ENCODE results near the gene RWDD1. TPM values are rescaled to one million over a fixed set of nuclear protein-coding genes. Genes with fewer than 3 reads are reported as not detected.
A peak's percentile ranks its signal among the peaks of the same experiment; 100 is the strongest.
"Not testable (repeated sequence)": the region's sequence is repeated elsewhere in the genome, so short reads cannot be mapped to it uniquely, and the experiment has no call there.

Gene RWDD1
- total RNA-seq, 3 donors from 2014 or later: 53.6 to 58.6 (median 57.6) TPM

DNA sequence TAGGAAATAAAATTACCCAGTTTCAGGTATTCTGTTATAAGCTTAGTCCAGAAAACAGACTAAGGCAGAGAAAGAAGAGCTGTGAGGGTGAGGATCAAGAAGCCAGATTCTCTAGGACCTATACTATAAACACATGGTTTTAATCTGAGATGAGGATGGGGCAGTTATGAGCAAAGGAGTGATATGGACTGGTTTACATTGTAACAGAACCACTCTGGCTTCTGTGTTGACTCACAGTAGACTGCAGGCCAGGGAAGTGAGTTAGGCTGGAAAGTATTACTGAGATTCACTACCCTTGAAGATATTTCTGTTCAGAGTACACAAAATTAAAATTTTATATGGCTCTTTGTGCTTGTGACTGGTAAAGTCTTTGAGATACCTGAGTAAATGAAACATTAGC, 3.2 kb upstream of the RWDD1 start:
- Mint-ChIP-seq H3K36me3 (ENCODE audit: insufficient read depth) (no peaks in the 10 kb centered on the region), H3K9me3 (no peaks in the 10 kb centered on the region), H3K4me3 (no peak overlapping the region), H3K27me3 (ENCODE audit: low read depth) (peaks cover 17% of the 10 kb centered on the region), H3K4me1 (ENCODE audit: low read depth) (peaks cover 29% of the 10 kb centered on the region)
- no peak for DNase-seq
- no peak for ATAC-seq

DNA sequence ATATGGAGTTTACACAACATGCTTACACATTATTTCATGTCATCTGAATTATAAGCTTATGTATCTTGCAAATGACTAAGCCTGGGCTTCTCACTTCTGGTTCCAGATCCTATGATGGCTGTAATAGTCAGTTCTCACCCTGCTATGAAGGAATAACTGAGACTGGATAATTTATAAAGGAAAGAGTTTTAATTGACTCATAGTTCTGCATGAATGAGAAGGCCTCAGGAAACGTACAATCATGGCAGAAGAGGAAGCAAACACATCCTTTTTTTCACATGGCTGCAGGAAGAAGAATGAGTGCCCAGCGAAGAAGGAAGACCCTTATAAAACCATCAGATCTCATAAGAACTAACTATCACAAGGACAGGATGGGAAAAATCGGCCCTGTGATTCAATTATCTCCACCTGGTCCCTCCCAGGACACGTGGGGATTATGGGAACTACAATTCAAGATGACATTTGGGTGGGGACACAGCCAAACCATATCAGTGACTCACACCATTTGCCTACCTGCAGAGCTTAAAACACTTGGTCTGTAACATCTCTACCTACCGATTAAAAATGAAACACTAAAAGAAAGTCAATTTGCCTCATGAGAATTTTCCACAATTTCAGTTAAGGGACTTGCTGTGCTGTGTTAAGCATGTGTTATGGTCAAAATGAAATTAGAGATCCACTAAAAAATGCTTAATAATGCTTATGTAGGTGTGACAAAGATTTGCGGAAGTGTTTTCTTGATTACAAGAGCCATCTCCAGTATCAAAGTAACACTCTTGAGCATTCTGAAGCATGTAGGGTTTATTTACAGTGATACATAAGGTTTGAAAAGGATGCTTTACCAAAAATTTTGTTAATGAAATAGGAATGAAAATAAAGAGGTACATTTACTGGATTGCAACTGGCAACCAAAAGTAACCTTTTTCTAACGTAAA, 2.2 kb upstream of the RWDD1 start:
- Mint-ChIP-seq H3K4me3 (peak overlapping the region; percentile 96), H3K9me3 (no peaks in the 10 kb centered on the region), H3K27me3 (ENCODE audit: low read depth) (peaks cover 10% of the 10 kb centered on the region), H3K36me3 (ENCODE audit: insufficient read depth) (peaks cover 4% of the 10 kb centered on the region), H3K4me1 (ENCODE audit: low read depth) (peaks cover 39% of the 10 kb centered on the region)
- ATAC-seq (no peak), DNase-seq (no peak)

DNA sequence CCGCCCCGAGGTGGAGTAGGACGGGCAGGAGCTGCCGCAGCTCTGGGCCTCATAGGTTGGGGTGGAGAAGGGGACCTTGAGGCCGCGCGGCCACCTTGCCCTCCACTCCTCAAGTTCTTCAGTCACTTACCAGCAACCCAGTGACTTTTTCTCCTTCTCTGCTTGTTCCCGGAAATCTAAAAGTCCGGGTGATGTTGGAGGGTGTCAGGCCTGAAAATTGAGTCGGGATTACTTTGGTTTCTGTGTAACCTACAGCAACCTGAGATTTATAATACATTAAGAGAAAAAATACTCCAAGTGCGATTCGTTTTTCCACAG, 338 bp downstream of the RWDD1 start:
- Mint-ChIP-seq H3K4me1 (ENCODE audit: low read depth) (peaks cover 49% of the 10 kb centered on the region), H3K36me3 (ENCODE audit: insufficient read depth) (peaks cover 20% of the 10 kb centered on the region), H3K27me3 (ENCODE audit: low read depth) (no peaks in the 10 kb centered on the region), H3K9me3 (no peaks in the 10 kb centered on the region), H3K4me3 (peak overlapping the region; percentile 96)
- DNase-seq: no peak
- no peak for ATAC-seq

DNA sequence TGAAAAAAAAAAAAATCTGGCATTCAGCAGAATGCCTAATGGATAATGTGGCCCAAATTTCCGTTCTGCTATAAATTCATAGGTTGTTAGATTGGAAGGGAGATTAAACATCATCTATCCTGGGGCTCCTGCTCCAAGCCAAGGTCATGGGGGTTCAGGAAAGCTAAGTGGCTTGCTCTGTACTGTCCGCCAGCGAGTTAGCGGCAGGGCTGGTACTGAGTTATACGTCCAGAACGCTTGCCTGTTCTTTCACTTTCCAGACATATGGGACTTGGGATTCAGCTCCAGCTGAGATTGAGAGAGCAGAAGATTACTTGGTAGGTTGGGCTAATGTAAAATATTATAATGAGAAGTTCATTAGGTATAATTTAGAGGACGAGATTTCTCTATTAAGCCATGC, 858 bp downstream of the RWDD1 start:
- DNase-seq (no peak), ATAC-seq (no peak)
- peaks cover 21% of the 10 kb centered on the region for H3K36me3 Mint-ChIP-seq (ENCODE audit: insufficient read depth)
- no peaks in the 10 kb centered on the region for H3K9me3 Mint-ChIP-seq
- peaks cover 52% of the 10 kb centered on the region for H3K4me1 Mint-ChIP-seq (ENCODE audit: low read depth)
- H3K4me3 Mint-ChIP-seq: peak overlapping the region; percentile 96
- no peaks in the 10 kb centered on the region for H3K27me3 Mint-ChIP-seq (ENCODE audit: low read depth)

DNA sequence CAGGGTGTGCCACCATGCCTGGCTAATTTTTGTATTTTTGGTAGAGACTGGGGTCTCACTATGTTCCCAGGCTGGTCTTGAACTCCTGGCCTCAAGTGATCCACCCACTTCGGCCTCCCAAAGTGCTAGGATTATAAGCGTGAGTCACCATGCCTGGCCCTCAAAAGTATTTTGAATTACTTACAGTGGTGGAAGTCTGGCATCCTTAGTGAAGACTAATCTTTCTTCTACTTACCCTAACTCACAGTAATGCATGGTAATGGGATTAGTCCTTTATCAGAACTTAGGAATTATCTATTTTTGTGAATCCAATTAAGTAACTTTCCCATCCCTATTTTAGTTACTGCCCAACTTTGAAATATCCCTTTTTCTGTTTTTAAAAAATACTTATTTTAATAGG, 3.9 kb downstream of the RWDD1 start:
- Mint-ChIP-seq H3K36me3 (ENCODE audit: insufficient read depth) (peaks cover 30% of the 10 kb centered on the region), H3K4me1 (ENCODE audit: low read depth) (peaks cover 54% of the 10 kb centered on the region)

DNA sequence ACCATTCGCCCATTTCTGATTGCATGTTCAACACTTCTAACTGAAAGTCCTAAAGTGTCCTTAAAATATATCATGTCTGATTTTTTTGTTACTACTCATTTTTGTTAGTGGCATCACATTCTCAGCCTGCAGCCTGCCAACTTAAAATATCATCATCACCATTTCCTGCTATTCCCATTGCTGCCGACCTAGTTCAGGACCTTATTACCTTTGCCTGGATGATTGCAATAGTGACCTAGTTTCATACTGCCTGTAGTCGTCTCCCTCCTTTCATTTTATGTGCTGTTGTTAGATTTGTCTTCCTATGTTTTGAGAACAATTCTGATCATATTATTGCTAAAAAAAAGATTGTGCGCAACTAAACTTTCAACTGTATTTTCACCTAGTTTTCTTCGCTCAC, 6.2 kb downstream of the RWDD1 start:
- no peaks in the 10 kb centered on the region for H3K27me3 Mint-ChIP-seq (ENCODE audit: low read depth)
- H3K4me3 Mint-ChIP-seq: no peak overlapping the region
- ATAC-seq (no peak), DNase-seq (no peak)
- no peaks in the 10 kb centered on the region for H3K9me3 Mint-ChIP-seq
- H3K36me3 Mint-ChIP-seq (ENCODE audit: insufficient read depth): peaks cover 36% of the 10 kb centered on the region
- peaks cover 43% of the 10 kb centered on the region for H3K4me1 Mint-ChIP-seq (ENCODE audit: low read depth)

More for the DNA sequence above, 3.9 kb downstream of the RWDD1 start:
- DNase-seq (no peak), ATAC-seq (no peak)
- Mint-ChIP-seq H3K27me3 (ENCODE audit: low read depth) (no peaks in the 10 kb centered on the region), H3K9me3 (no peaks in the 10 kb centered on the region), H3K4me3 (no peak overlapping the region)

DNA sequence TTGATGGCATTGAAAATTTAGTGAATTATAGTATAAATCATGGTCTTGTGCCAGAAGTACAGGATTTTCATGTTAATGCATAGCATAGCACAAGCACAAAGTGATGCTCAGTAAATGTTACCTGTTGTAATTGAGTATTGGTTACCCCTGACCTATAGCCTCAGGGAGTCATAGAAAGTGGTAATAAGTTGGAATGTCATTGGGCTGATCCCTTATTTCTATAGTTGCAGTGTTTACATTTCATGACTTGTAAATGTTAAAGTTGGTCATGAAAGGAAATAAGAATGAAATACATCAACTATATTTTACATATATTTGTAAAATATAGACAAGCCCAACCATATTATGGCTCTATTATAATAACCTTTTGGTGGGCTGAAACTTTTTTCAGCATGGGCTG, 7.0 kb downstream of the RWDD1 start:
- Mint-ChIP-seq H3K27me3 (ENCODE audit: low read depth) (no peaks in the 10 kb centered on the region), H3K36me3 (ENCODE audit: insufficient read depth) (peaks cover 38% of the 10 kb centered on the region), H3K9me3 (no peaks in the 10 kb centered on the region), H3K4me3 (no peak overlapping the region), H3K4me1 (ENCODE audit: low read depth) (peaks cover 34% of the 10 kb centered on the region)
- no peak for ATAC-seq
- no peak for DNase-seq

DNA sequence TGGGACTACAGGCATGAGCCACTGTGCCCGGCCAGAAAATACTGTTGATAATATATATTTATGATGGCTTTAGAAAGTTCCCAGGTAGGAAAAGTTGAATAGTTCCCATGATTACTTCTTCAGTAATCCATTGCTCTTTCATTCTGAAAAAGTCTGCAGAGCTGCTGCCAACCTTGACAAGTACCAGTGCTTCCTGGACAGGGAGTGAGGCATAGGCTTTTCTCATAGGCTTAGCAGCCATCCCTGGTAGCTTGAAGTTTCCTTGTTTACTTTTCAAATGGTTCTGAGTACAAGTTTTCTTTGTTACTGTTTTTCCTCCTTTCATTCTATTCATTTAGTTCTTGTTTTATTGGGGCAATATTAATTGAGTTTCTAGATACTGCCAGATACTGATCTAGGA, 7.8 kb downstream of the RWDD1 start:
- H3K36me3 Mint-ChIP-seq (ENCODE audit: insufficient read depth): peaks cover 37% of the 10 kb centered on the region
- no peaks in the 10 kb centered on the region for H3K27me3 Mint-ChIP-seq (ENCODE audit: low read depth)
- H3K4me3 Mint-ChIP-seq: no peak overlapping the region
- no peaks in the 10 kb centered on the region for H3K9me3 Mint-ChIP-seq
- ATAC-seq: no peak
- H3K4me1 Mint-ChIP-seq (ENCODE audit: low read depth): peaks cover 26% of the 10 kb centered on the region
- no peak for DNase-seq

DNA sequence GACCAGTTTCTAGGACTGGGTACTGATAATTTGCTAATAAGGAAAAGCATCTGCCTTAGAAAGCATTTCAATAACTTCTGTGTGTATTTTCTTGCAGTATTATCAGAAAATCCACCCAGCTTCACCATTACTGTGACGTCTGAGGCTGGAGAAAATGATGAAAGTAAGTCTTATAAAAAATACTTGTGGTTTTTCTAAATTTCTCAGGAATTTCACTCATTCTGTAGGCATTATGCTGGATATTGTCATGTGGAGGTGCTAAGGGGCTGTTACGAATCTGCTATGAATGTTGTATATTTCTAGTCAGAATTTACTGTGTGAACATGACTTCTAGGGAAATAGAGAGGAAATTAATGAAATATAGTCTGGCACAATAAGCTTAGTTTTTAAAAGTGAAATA, 8.9 kb downstream of the RWDD1 start:
- Mint-ChIP-seq H3K9me3 (no peaks in the 10 kb centered on the region), H3K27me3 (ENCODE audit: low read depth) (no peaks in the 10 kb centered on the region), H3K36me3 (ENCODE audit: insufficient read depth) (peaks cover 38% of the 10 kb centered on the region), H3K4me1 (ENCODE audit: low read depth) (peaks cover 23% of the 10 kb centered on the region), H3K4me3 (no peak overlapping the region)
- DNase-seq (no peak), ATAC-seq (no peak)

DNA sequence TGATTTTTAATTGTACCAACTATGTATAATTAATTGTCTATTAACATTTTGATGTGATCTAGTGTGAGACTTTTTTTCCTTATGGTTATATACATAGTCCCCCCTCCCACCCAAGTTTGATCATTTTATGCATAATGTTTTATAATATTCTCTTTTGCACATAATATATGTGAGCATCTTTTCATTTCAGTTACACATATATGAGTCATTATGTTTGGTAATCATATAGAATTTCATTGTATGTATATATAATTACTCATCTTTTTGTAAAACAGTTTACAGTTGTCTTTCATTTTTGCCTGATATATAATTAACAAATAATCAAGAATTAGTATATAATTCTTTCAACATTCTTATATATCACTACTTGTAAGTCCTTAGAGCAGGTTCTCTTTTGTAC, 15.0 kb downstream of the RWDD1 start:
- no peak for ATAC-seq

DNA sequence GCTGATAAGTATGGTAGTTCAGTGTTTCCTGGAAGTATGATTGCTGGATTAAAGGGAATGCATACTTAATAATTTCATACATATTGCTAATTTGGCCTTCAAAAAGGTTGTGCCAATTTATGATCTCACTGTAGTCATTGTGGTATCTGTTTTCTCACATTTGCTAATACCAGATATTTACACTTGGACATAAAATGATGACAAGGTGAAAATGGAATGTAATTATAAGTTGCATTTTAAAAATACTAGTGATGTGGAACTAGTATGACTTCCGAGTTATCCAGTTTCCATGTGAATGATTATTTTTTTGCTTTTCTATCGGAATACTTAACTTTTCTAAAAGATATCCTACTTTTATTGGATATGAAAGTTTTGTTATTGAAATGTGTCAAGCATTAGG, 15.4 kb downstream of the RWDD1 start:
- ATAC-seq (no peak), DNase-seq (no peak)
- H3K4me1 Mint-ChIP-seq (ENCODE audit: low read depth): no peaks in the 10 kb centered on the region
- no peak overlapping the region for H3K4me3 Mint-ChIP-seq
- H3K9me3 Mint-ChIP-seq: no peaks in the 10 kb centered on the region
- peaks cover 45% of the 10 kb centered on the region for H3K36me3 Mint-ChIP-seq (ENCODE audit: insufficient read depth)
- no peaks in the 10 kb centered on the region for H3K27me3 Mint-ChIP-seq (ENCODE audit: low read depth)

More for the DNA sequence above, 15.0 kb downstream of the RWDD1 start:
- Mint-ChIP-seq H3K9me3 (no peaks in the 10 kb centered on the region), H3K36me3 (ENCODE audit: insufficient read depth) (peaks cover 44% of the 10 kb centered on the region), H3K27me3 (ENCODE audit: low read depth) (no peaks in the 10 kb centered on the region), H3K4me3 (no peak overlapping the region), H3K4me1 (ENCODE audit: low read depth) (no peaks in the 10 kb centered on the region)
- no peak for DNase-seq

DNA sequence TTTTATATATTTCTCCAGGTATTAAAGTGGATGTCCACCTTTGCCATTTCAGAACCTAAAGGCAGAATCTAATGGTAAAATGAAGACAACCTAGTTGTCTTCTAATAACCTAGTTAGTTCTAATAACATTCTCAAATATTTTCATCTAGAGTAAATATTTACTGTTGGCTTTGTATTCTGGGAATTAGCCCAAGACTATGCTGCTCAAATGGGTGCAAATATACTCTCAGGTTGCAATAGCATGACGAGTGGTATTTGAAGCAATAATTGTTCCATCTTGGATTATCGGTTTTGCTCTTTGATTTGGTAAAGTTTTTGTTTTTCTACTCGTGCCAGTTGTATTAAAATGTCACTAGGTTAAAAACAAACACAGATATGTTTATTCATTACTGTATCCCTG, 23.9 kb downstream of the RWDD1 start:
- Mint-ChIP-seq H3K36me3 (ENCODE audit: insufficient read depth) (peaks cover 53% of the 10 kb centered on the region), H3K27me3 (ENCODE audit: low read depth) (no peaks in the 10 kb centered on the region), H3K4me1 (ENCODE audit: low read depth) (no peaks in the 10 kb centered on the region), H3K4me3 (no peak overlapping the region), H3K9me3 (no peaks in the 10 kb centered on the region)
- ATAC-seq (no peak), DNase-seq (no peak)

DNA sequence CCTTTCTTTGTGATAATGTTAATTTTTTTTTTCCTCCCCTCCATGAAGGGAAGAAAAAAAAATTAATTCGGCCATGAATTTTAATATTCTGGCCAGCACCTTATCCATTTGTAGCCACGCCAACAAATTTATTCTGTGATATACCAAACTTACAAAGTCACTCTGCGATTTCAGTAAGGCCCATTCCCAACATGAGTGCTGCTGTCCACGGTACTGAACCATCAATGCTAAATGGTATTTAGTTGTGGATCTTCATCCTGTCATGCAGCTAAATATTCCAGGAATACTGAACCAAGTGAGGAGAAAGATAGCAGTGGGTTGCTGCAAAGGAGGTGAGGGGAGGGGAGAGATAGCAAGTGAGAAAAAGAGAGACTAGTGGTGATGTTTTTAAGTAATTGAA, 25.5 kb downstream of the RWDD1 start:
- Mint-ChIP-seq H3K4me3 (no peak overlapping the region), H3K9me3 (no peaks in the 10 kb centered on the region), H3K27me3 (ENCODE audit: low read depth) (no peaks in the 10 kb centered on the region), H3K36me3 (ENCODE audit: insufficient read depth) (peaks cover 50% of the 10 kb centered on the region), H3K4me1 (ENCODE audit: low read depth) (no peaks in the 10 kb centered on the region)
- ATAC-seq (no peak), DNase-seq (no peak)

DNA sequence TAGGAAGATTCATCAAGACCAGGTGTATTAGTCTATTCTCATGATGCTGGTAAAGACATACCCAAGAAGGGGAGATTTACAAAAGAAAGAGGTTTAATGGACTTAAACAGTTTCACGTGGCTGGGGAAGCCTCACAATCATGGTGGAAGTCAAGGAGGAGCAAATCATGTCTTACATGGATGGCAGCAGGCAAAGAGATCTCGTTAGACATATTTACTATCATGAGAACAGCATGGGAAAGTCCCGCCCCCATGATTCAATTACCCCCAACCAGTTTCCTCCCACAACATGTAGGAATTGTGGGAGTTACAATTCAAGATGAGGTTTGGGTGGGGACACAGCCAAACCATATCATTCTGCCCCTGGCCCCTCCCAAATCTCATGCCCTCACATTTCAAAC, 32.6 kb downstream of the RWDD1 start:
- H3K4me1 Mint-ChIP-seq (ENCODE audit: low read depth); DNase-seq; H3K27me3 Mint-ChIP-seq (ENCODE audit: low read depth); ATAC-seq; H3K4me3 Mint-ChIP-seq: not testable (repeated sequence)
- peaks cover 34% of the 10 kb centered on the region for H3K36me3 Mint-ChIP-seq (ENCODE audit: insufficient read depth)
- peaks cover 13% of the 10 kb centered on the region for H3K9me3 Mint-ChIP-seq

DNA sequence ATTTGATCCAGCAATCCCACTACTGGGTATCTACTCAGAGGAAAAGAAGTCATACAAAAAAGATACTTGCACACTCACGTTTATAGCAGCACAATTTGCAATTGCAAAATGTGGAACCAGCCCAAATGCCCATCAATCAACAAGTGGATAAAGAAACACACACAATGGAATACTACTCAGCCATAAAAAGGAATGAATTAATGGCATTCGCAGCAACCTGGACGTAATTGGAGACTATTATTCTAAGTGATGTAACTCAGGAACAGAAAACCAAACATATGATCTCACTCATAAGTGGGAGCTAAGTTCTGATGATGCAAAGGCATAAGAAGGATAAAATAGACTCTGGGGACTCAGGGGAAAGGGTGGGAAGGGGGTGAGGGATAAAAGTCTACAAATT, 33.6 kb downstream of the RWDD1 start:
- not testable (repeated sequence) for H3K4me3 Mint-ChIP-seq; H3K4me1 Mint-ChIP-seq (ENCODE audit: low read depth); ATAC-seq; DNase-seq; H3K27me3 Mint-ChIP-seq (ENCODE audit: low read depth)
- Mint-ChIP-seq H3K36me3 (ENCODE audit: insufficient read depth) (peaks cover 30% of the 10 kb centered on the region), H3K9me3 (peaks cover 13% of the 10 kb centered on the region)
